ENCODE measurements around the gene SAMD3. TPM values are rescaled to one million over a fixed set of nuclear protein-coding genes. Genes with fewer than 3 reads are reported as not detected.

Gene SAMD3
- total and polyA plus RNA-seq, 4 donors: 0.08 to 4.3 (median 1.2) TPM

GRCh38 chr6:130204322-130204721 lies 18.4 kb downstream of the SAMD3 start:
- TF ChIP-seq, protein P1, sequence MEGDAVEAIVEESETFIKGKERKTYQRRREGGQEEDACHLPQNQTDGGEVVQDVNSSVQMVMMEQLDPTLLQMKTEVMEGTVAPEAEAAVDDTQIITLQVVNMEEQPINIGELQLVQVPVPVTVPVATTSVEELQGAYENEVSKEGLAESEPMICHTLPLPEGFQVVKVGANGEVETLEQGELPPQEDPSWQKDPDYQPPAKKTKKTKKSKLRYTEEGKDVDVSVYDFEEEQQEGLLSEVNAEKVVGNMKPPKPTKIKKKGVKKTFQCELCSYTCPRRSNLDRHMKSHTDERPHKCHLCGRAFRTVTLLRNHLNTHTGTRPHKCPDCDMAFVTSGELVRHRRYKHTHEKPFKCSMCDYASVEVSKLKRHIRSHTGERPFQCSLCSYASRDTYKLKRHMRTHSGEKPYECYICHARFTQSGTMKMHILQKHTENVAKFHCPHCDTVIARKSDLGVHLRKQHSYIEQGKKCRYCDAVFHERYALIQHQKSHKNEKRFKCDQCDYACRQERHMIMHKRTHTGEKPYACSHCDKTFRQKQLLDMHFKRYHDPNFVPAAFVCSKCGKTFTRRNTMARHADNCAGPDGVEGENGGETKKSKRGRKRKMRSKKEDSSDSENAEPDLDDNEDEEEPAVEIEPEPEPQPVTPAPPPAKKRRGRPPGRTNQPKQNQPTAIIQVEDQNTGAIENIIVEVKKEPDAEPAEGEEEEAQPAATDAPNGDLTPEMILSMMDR (IDR thresholded peaks at IDR 0.05; ENCODE audit: low read depth, low read length, missing input control): no peak
- no peak for TF ChIP-seq RAD21 (IDR thresholded peaks at IDR 0.05)
- TF ChIP-seq RXRA (IDR thresholded peaks at IDR 0.05): no peak
- no peak for TF ChIP-seq HNF4A (conservative IDR thresholded peaks at IDR 0.05)
- no peak for TF ChIP-seq ZBTB33 (IDR thresholded peaks at IDR 0.05)
- no peak for TF ChIP-seq JUND (IDR thresholded peaks at IDR 0.05)
- TF ChIP-seq MAX (IDR thresholded peaks at IDR 0.05): no peak
- no peak for TF ChIP-seq SP1 (IDR thresholded peaks at IDR 0.05)
- TF ChIP-seq TAF1 (conservative IDR thresholded peaks at IDR 0.05): no peak
- TF ChIP-seq, protein P2, sequence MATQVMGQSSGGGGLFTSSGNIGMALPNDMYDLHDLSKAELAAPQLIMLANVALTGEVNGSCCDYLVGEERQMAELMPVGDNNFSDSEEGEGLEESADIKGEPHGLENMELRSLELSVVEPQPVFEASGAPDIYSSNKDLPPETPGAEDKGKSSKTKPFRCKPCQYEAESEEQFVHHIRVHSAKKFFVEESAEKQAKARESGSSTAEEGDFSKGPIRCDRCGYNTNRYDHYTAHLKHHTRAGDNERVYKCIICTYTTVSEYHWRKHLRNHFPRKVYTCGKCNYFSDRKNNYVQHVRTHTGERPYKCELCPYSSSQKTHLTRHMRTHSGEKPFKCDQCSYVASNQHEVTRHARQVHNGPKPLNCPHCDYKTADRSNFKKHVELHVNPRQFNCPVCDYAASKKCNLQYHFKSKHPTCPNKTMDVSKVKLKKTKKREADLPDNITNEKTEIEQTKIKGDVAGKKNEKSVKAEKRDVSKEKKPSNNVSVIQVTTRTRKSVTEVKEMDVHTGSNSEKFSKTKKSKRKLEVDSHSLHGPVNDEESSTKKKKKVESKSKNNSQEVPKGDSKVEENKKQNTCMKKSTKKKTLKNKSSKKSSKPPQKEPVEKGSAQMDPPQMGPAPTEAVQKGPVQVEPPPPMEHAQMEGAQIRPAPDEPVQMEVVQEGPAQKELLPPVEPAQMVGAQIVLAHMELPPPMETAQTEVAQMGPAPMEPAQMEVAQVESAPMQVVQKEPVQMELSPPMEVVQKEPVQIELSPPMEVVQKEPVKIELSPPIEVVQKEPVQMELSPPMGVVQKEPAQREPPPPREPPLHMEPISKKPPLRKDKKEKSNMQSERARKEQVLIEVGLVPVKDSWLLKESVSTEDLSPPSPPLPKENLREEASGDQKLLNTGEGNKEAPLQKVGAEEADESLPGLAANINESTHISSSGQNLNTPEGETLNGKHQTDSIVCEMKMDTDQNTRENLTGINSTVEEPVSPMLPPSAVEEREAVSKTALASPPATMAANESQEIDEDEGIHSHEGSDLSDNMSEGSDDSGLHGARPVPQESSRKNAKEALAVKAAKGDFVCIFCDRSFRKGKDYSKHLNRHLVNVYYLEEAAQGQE (IDR thresholded peaks at IDR 0.05): no peak
- DNase-seq (ENCODE audit: low spot score): peak; percentile 42
- Histone ChIP-seq H3K4me1 (ENCODE audit: control insufficient read depth in 4 of 4, insufficient read depth in 4 of 4, low read length in 3 of 4) (no peaks in the 10 kb centered on the region), H3K9ac (ENCODE audit: low read depth in 1 of 2, low read length in 2 of 2) (no peak overlapping the region), H3K4me3 (ENCODE audit: low read depth in 1 of 3, low read length in 3 of 3) (no peak overlapping the region), H3K36me3 (ENCODE audit: control insufficient read depth in 4 of 4, insufficient read depth in 3 of 4, low read depth in 1 of 4, low read length in 3 of 4) (no peaks in the 10 kb centered on the region), H3K27me3 (ENCODE audit: control insufficient read depth in 4 of 4, insufficient read depth in 4 of 4, low read length in 3 of 4) (peaks cover 0 to 3% (median 0%) of the 10 kb centered on the region in 4 donors), H3K9me3 (ENCODE audit: control insufficient read depth in 4 of 4, low read length in 3 of 4) (no peaks in the 10 kb centered on the region), H3K27ac (ENCODE audit: low read depth in 1 of 2, low read length in 2 of 2) (no peak overlapping the region)
- 60% methylated on average over 3 of the region's 3 CpGs for WGBS

GRCh38 chr6:130203370-130203769 lies 19.4 kb downstream of the SAMD3 start:
- 89% methylated on average over 1 of the region's 1 CpG for WGBS
- Histone ChIP-seq H3K27me3 (ENCODE audit: control insufficient read depth in 4 of 4, insufficient read depth in 4 of 4, low read length in 3 of 4) (peaks cover 0 to 3% (median 0%) of the 10 kb centered on the region in 4 donors), H3K9ac (ENCODE audit: low read depth in 1 of 2, low read length in 2 of 2) (no peak overlapping the region), H3K4me1 (ENCODE audit: control insufficient read depth in 4 of 4, insufficient read depth in 4 of 4, low read length in 3 of 4) (no peaks in the 10 kb centered on the region), H3K4me3 (ENCODE audit: low read depth in 1 of 3, low read length in 3 of 3) (no peak overlapping the region), H3K9me3 (ENCODE audit: control insufficient read depth in 4 of 4, low read length in 3 of 4) (no peaks in the 10 kb centered on the region), H3K36me3 (ENCODE audit: control insufficient read depth in 4 of 4, insufficient read depth in 3 of 4, low read depth in 1 of 4, low read length in 3 of 4) (no peaks in the 10 kb centered on the region), H3K27ac (ENCODE audit: low read depth in 1 of 2, low read length in 2 of 2) (no peak overlapping the region)
- no peak for DNase-seq (ENCODE audit: low spot score)
- no peak for TF ChIP-seq FOXA1 (IDR thresholded peaks at IDR 0.05)
- no peak for TF ChIP-seq RAD21 (IDR thresholded peaks at IDR 0.05)
- TF ChIP-seq, protein P1 (IDR thresholded peaks at IDR 0.05; ENCODE audit: low read depth, low read length, missing input control): no peak
- TF ChIP-seq FOXA2 (IDR thresholded peaks at IDR 0.05): no peak
- no peak for TF ChIP-seq RXRA (IDR thresholded peaks at IDR 0.05)
- no peak for TF ChIP-seq ZBTB33 (IDR thresholded peaks at IDR 0.05)
- no peak for TF ChIP-seq YY1 (IDR thresholded peaks at IDR 0.05)
